Lung (tissue), 12 donors: Measurements from ENCODE around the gene DMBX1. TPM values are rescaled to one million over a fixed set of nuclear protein-coding genes. Genes with fewer than 3 reads are reported as not detected.

Source experiments
- ATAC-seq: fragments of 200-7000 bp; cut with Tn5 transposase; one replicate; pipeline ENCODE4 v1.9.1; 2020; ENCODE audit warnings: moderate number of reproducible peaks; ENCODE audit not compliant: insufficient read depth, low FRiP score
- DNase-seq, 3 donors: peaks; one replicate each; pipeline ENCODE4 v3.0.0-alpha.2; 2013 to 2017
- H3K27ac ChIP-seq, 2 donors: one replicate each; pipeline ENCODE4 v1.5.1; 2013; ENCODE audit warnings: mild to moderate bottlenecking in 2 of 2, moderate library complexity in 2 of 2, control low read depth in 1 of 2, inconsistent platforms in 1 of 2, low read depth in 1 of 2, low read length in 1 of 2
- H3K27me3 ChIP-seq, 3 donors: one replicate each; pipeline ENCODE4 v1.5.1; 2013; ENCODE audit warnings: low read length in 2 of 3; ENCODE audit not compliant: control insufficient read depth in 3 of 3, insufficient read depth in 3 of 3
- H3K36me3 ChIP-seq, 4 donors: one replicate each; pipeline ENCODE4 v1.5.1; 2013; ENCODE audit warnings: low read length in 4 of 4, mild to moderate bottlenecking in 1 of 4, moderate library complexity in 1 of 4; ENCODE audit not compliant: control insufficient read depth in 4 of 4, insufficient read depth in 4 of 4
- H3K4me1 ChIP-seq, 5 donors: one replicate each; pipeline ENCODE4 v1.5.1; 2013; ENCODE audit warnings: low read length in 5 of 5, mild to moderate bottlenecking in 2 of 5, moderate library complexity in 1 of 5; ENCODE audit not compliant: control insufficient read depth in 5 of 5, insufficient read depth in 5 of 5
- H3K4me3 ChIP-seq: one replicate; pipeline ENCODE4 v1.5.1; 2013; ENCODE audit warnings: mild to moderate bottlenecking, control low read depth, moderate library complexity
- H3K9ac ChIP-seq, 2 donors: one replicate each; pipeline ENCODE4 v1.5.1; 2013; ENCODE audit warnings: low read length in 2 of 2, control low read depth in 1 of 2; ENCODE audit not compliant: insufficient read depth in 1 of 2
- H3K9me3 ChIP-seq, 4 donors: one replicate each; pipeline ENCODE4 v1.5.1; 2013; ENCODE audit warnings: low read length in 3 of 4, mild to moderate bottlenecking in 1 of 4, moderate library complexity in 1 of 4; ENCODE audit not compliant: control insufficient read depth in 4 of 4, insufficient read depth in 3 of 4
- CTCF ChIP-seq: IDR thresholded peaks from 2 replicates; pipeline ENCODE4 v1.5.1; 2012; ENCODE audit warnings: mild to moderate bottlenecking; ENCODE audit errors: control extremely low read depth, extremely low read depth
- WGBS, 2 donors: extraction: QIAGEN DNeasy Blood & Tissue Kit; methylation state at CpG; one replicate each; pipeline ENCODE4 v1.1.7; 2013; 5-methylcytosine and 5-hydroxymethylcytosine counted together
- polyA plus RNA-seq, 2 donors: library from polyadenylated mRNA; stranded (reverse); fragments of 200-250 nt; gene quantifications; one replicate each; pipeline ENCODE4 v1.2.1, GENCODE V29; 2013
- total RNA-seq, 2 donors: library from RNA; depleted of rRNA in 1 of 2; stranded (reverse); fragments of >200 nt in 1 of 2; gene quantifications; one replicate each; pipeline ENCODE4 v1.2.1, GENCODE V29; 2014 to 2021
- donor health status: control.
- donor health status: control.
- donor health status: Bipolar disorder and iron deficiency.
- donor health status: healthy.
- donor health status: DM: yes; HTN: yes; CAD: no.

Gene DMBX1
- total and polyA plus RNA-seq, 4 donors: 0.01 to 0.09 TPM; not detected in 2

- 64 to 69% methylated on average over 11 of the region's 11 CpGs for WGBS, 2 donors
- H3K9ac ChIP-seq: no peak overlapping the region
- H3K36me3 ChIP-seq: no peaks in the 10 kb centered on the region
- ATAC-seq: no peak
- H3K27me3 ChIP-seq: peaks cover 0 to 26% (median 9%) of the 10 kb centered on the region in 3 donors
- no peak for TF ChIP-seq CTCF
- H3K27ac ChIP-seq: no peak overlapping the region
- no peak for DNase-seq
- H3K9me3 ChIP-seq: no peaks in the 10 kb centered on the region
- peaks cover 0 to 2% (median 0%) of the 10 kb centered on the region in 5 donors for H3K4me1 ChIP-seq
- H3K4me3 ChIP-seq: no peak overlapping the region
Measured at GRCh38 chr1:46461017-46461808, 28.4 kb upstream of the DMBX1 start.

- Histone ChIP-seq H3K36me3 (no peaks in the 10 kb centered on the region), H3K27ac (no peak overlapping the region), H3K27me3 (peaks cover 0 to 28% (median 11%) of the 10 kb centered on the region in 3 donors), H3K9me3 (no peaks in the 10 kb centered on the region), H3K4me1 (peaks cover 0 to 5% (median 2%) of the 10 kb centered on the region in 5 donors), H3K9ac (no peak overlapping the region), H3K4me3 (no peak overlapping the region)
- 55 to 61% methylated on average over 5 of the region's 5 CpGs for WGBS, 2 donors
- no peak for TF ChIP-seq CTCF
- ATAC-seq: no peak
- DNase-seq: no peak
Measured at GRCh38 chr1:46461809-46462448, 27.7 kb upstream of the DMBX1 start.

GRCh38 chr1:46464013-46464548 is 25.6 kb upstream of the DMBX1 start:
- no peak overlapping the region for H3K9ac ChIP-seq
- H3K4me3 ChIP-seq: no peak overlapping the region
- WGBS, 2 donors: 63 to 76% methylated on average over 4 of the region's 4 CpGs
- peaks cover 0 to 9% (median 5%) of the 10 kb centered on the region in 5 donors for H3K4me1 ChIP-seq
- H3K36me3 ChIP-seq: no peaks in the 10 kb centered on the region
- no peak for TF ChIP-seq CTCF
- H3K27me3 ChIP-seq: peaks cover 3 to 35% (median 24%) of the 10 kb centered on the region in 3 donors
- peaks cover 0 to 2% (median 0%) of the 10 kb centered on the region in 4 donors for H3K9me3 ChIP-seq
- no peak overlapping the region for H3K27ac ChIP-seq
- DNase-seq: no peak
- no peak for ATAC-seq
